SK-N-SH treated with all-trans-retinoic acid at 6 μM for 48 hours (cell line): ENCODE results near the gene PAK4.

ENCODE experiments used
- ARNTL ChIP-seq: fragments of 450-650 bp; formaldehyde crosslinking; IDR thresholded peaks from 2 replicates; pipeline ENCODE4 v1.5.0; 2020; ENCODE audit warnings: low read depth, mild to moderate bottlenecking, moderate library complexity, borderline replicate concordance
- CSRNP3 ChIP-seq: fragments of 250-450 bp; sonication (Bioruptor Pico); IDR thresholded peaks from 2 replicates; pipeline ENCODE4 v1.5.1; 2021; ENCODE audit warnings: mild to moderate bottlenecking, moderate library complexity
- ISL1 ChIP-seq: fragments of 250-450 bp; sonication (Bioruptor Pico); IDR thresholded peaks from 2 replicates; pipeline ENCODE4 v2.1.2; 2022; ENCODE audit warnings: mild to moderate bottlenecking, moderate library complexity
- ZC3H10 ChIP-seq: fragments of 250-450 bp; sonication (Bioruptor Pico); IDR thresholded peaks from 2 replicates; pipeline ENCODE4 v1.5.1; 2021; ENCODE audit warnings: mild to moderate bottlenecking, moderate library complexity

GRCh38 chr19:39195755-39196154 is 70.2 kb downstream of the PAK4 start:
- TF ChIP-seq ARNTL (CRISPR knock-in tag), result no peak
- no peak for TF ChIP-seq ZC3H10
- TF ChIP-seq CSRNP3 (CRISPR knock-in tag), result no peak
- no peak for TF ChIP-seq ISL1 (CRISPR knock-in tag)
